ENCODE data around the gene COQ10A. TPM values are rescaled to one million over a fixed set of nuclear protein-coding genes. Genes with fewer than 3 reads are reported as not detected.

Gene COQ10A
- total RNA-seq, 1 donor from 2014 or later, result 10.1 TPM

DNA sequence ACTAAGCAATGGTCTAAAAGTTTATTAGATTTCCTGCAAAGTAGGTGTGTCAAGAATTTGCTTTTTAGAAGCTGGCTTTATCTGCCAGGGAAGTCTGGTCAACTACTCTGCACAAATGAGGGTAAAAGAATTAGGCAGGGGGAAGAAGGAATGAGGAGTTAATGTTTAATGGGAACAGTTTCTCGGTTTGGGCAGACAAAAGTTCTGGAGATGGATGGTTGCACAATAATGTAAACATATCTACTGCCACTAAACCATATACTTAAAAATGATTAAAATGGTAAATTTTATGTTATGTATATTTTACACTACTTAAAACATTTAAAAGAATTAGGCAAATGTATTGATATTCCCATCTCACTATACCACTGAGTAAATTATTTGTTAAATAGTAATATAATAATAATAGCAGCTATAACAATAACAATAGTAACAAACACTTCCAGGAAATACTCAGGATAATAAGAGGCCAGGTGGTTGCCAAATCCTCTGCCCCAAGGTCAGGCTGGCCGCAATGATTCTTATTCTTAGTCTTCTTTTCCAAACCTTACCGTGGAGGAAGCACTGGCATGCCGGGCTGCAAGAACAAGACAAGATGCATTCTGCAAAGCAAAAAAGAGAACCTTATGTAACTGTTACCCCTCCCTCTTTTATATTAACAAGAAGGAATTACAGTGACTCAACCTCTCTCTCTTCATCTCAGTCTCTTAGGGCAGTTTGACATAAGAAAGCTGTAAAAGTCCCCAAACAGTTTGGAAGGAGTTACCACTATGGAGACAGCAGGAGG lies 19.5 kb downstream of the COQ10A start:
- no peak for TF ChIP-seq POLR2A (IDR thresholded peaks at IDR 0.05)
- TF ChIP-seq, protein P1, sequence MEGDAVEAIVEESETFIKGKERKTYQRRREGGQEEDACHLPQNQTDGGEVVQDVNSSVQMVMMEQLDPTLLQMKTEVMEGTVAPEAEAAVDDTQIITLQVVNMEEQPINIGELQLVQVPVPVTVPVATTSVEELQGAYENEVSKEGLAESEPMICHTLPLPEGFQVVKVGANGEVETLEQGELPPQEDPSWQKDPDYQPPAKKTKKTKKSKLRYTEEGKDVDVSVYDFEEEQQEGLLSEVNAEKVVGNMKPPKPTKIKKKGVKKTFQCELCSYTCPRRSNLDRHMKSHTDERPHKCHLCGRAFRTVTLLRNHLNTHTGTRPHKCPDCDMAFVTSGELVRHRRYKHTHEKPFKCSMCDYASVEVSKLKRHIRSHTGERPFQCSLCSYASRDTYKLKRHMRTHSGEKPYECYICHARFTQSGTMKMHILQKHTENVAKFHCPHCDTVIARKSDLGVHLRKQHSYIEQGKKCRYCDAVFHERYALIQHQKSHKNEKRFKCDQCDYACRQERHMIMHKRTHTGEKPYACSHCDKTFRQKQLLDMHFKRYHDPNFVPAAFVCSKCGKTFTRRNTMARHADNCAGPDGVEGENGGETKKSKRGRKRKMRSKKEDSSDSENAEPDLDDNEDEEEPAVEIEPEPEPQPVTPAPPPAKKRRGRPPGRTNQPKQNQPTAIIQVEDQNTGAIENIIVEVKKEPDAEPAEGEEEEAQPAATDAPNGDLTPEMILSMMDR (IDR thresholded peaks at IDR 0.05), result no peak
- TF ChIP-seq POLR2AphosphoS5 (IDR thresholded peaks at IDR 0.05; ENCODE audit: insufficient read depth in 1 of 2, low read depth in 1 of 2), result no peak
- H3K9me3 ChIP-seq, result no peaks in the 10 kb centered on the region
- H3K36me3 ChIP-seq, result peaks cover 0 to 38% of the 10 kb centered on the region in 2 donors
- H3K27me3 ChIP-seq, result no peaks in the 10 kb centered on the region
- H3K27ac ChIP-seq, result peak overlapping the region; percentile 24
- DNase-seq (ENCODE audit: extremely low spot score in 2 of 2), result no peak
- H3K4me1 ChIP-seq, result peaks cover 17% of the 10 kb centered on the region
- H3K4me3 ChIP-seq, result no peak overlapping the region
- intact Hi-C loops (cut with DNase I), result no loop called here

DNA sequence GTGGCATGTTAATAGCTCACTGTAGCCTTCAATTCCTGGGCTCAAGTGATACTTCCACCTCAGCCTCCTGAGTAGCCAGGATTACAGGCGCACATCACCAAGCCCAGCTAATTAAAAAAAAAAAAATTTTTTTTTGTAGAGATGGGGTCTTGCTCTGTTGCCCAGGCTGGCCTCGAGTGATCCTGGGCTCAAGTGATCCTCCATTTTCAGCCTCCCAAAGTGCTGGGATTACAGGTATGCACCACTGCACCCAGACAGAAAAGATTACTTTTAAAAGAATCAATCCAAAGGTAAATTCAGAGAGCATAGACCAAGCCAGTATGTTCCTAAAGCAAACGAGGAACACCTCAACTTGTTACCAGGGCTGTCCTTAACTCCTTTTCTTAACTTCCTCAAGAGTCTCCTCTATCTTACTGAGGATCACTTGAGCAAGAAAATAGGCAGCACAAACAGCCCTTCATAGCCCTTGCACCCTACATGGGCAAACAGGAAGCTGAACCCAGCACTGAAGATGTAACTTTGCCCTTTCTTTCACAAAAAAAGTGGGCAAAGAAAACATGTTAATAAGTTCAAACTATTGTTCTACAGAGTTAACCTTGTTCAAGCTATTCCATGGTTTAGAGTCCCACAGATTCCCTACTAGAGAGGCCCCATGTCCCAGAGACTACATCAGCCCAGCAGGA lies 22.1 kb downstream of the COQ10A start:
- no peaks in the 10 kb centered on the region for H3K27me3 ChIP-seq
- no peak for TF ChIP-seq POLR2A (IDR thresholded peaks at IDR 0.05)
- TF ChIP-seq POLR2AphosphoS5 (IDR thresholded peaks at IDR 0.05; ENCODE audit: insufficient read depth in 1 of 2, low read depth in 1 of 2), result no peak
- TF ChIP-seq, protein P1 (IDR thresholded peaks at IDR 0.05), result no peak
- no peak for DNase-seq (ENCODE audit: extremely low spot score in 2 of 2)
- no peak overlapping the region for H3K27ac ChIP-seq
- H3K4me3 ChIP-seq, result no peak overlapping the region
- H3K4me1 ChIP-seq, result peaks cover 37% of the 10 kb centered on the region
- intact Hi-C loops (cut with DNase I), result no loop called here
- peaks cover 0 to 12% of the 10 kb centered on the region in 2 donors for H3K36me3 ChIP-seq
- no peaks in the 10 kb centered on the region for H3K9me3 ChIP-seq

DNA sequence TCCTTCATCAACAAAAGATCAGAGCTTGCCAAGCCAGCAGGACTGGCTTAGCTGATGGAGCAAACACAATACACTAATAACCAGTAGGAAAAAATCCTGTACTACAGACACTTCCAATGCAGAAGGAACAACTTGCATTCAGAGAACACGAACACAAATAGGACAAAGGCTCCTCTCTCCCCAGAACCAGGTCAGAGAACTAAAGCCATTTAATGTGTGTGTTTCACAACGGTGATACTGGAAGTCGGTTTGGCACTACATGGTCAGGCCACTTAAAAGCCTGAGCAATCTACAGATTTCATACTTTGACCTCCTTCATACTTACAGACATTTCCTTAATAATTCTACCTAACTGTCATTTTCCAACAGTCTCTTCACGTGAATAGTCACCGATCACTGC lies 27.1 kb downstream of the COQ10A start:
- H3K4me1 ChIP-seq, result peaks cover 48% of the 10 kb centered on the region
- H3K27ac ChIP-seq, result no peak overlapping the region
- H3K4me3 ChIP-seq, result no peak overlapping the region
- TF ChIP-seq, protein P1 (IDR thresholded peaks at IDR 0.05), result no peak
- no peak for TF ChIP-seq POLR2AphosphoS5 (IDR thresholded peaks at IDR 0.05; ENCODE audit: insufficient read depth in 1 of 2, low read depth in 1 of 2)
- no peak for TF ChIP-seq POLR2A (IDR thresholded peaks at IDR 0.05)
- no peaks in the 10 kb centered on the region for H3K27me3 ChIP-seq
- no peaks in the 10 kb centered on the region for H3K9me3 ChIP-seq
- intact Hi-C loops (cut with DNase I), result no loop called here
- DNase-seq (ENCODE audit: extremely low spot score in 2 of 2), result no peak
- H3K36me3 ChIP-seq, result no peaks in the 10 kb centered on the region

DNA sequence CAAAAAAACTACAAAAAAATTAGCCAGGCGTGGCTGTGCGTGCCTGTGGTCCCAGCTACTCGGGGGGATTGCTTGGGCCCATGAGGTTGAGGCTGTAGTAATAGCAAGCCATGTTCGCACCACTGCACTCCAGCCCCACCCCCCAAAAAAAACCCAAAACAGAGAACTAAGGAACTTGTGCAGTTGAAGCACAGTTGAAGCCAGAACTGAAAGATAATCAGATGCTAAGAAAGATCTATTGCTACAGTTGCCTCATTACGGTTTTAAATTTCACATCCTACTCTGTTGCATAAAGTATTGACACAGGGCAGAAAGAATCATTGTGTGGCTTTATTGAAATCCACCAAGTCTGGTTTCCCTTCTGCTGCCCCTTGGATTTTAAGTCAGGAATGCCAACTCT lies 29.6 kb downstream of the COQ10A start:
- Histone ChIP-seq H3K27me3 (no peaks in the 10 kb centered on the region), H3K36me3 (no peaks in the 10 kb centered on the region), H3K27ac (no peak overlapping the region), H3K4me3 (no peak overlapping the region), H3K4me1 (peaks cover 65% of the 10 kb centered on the region), H3K9me3 (no peaks in the 10 kb centered on the region)
- no peak for TF ChIP-seq POLR2A (IDR thresholded peaks at IDR 0.05)
- TF ChIP-seq, protein P1 (IDR thresholded peaks at IDR 0.05), result no peak
- DNase-seq (ENCODE audit: extremely low spot score in 2 of 2), result no peak
- intact Hi-C loops (cut with DNase I), result no loop called here

DNA sequence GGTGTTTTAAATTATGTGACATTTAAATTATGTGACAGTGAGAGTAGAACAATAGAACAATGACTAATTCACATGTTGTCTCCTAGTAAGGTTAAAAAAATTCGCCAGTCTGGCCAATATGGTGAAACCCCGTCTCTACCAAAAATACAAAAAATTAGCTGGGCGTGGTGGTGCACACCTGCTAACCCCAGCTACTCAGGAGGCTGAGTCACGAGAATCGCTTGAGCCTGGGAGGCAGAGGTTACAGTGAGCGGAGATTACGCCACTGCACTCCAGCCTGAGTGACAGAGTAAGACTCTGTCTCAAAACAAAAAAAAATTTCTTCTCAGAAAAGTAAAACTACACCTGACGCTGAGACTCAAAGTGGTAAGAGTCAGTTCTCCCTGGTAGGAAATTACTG lies 30.7 kb downstream of the COQ10A start:
- no peak for DNase-seq (ENCODE audit: extremely low spot score in 2 of 2)
- intact Hi-C loops (cut with DNase I), result no loop called here
- Histone ChIP-seq H3K4me1 (peaks cover 66% of the 10 kb centered on the region), H3K9me3 (no peaks in the 10 kb centered on the region), H3K27me3 (no peaks in the 10 kb centered on the region), H3K4me3 (no peak overlapping the region), H3K36me3 (no peaks in the 10 kb centered on the region), H3K27ac (no peak overlapping the region)
- TF ChIP-seq POLR2AphosphoS5 (IDR thresholded peaks at IDR 0.05; ENCODE audit: insufficient read depth in 1 of 2, low read depth in 1 of 2) (no peak), POLR2A (IDR thresholded peaks at IDR 0.05) (no peak)
- TF ChIP-seq, protein P1 (IDR thresholded peaks at IDR 0.05), result no peak
